Sigmoid colon (tissue), 3 donors: ENCODE measurements around the gene FUOM.

Experiments used
- CTCF ChIP-seq, 4 experiments: fragments of 450-650 bp in 3 of 4; fragments of 200-600 bp in 1 of 4; IDR thresholded peaks; one replicate each; pipeline ENCODE4 v1.5.1; 2016 to 2019; ENCODE audit warnings: antibody characterized with exemption in 4 of 4, mild to moderate bottlenecking in 3 of 4, moderate library complexity in 2 of 4
- POLR2A ChIP-seq, 2 donors: fragments of 450-650 bp; IDR thresholded peaks; one replicate each; pipeline ENCODE4 v1.6.1; 2016; ENCODE audit warnings: antibody characterized with exemption in 2 of 2, mild to moderate bottlenecking in 2 of 2, moderate library complexity in 2 of 2

GRCh38 chr10:133400624-133401424, 43.0 kb upstream of the FUOM start:
- TF ChIP-seq CTCF (IDR thresholded peaks at IDR 0.05) = no peak
- TF ChIP-seq POLR2A (IDR thresholded peaks at IDR 0.05) = no peak
